GM19023 (cell line): ENCODE results near the gene MILR1.
A peak's percentile ranks its signal among the peaks of the same experiment; 100 is the strongest.

ENCODE experiments used
- ATAC-seq: cut with Tn5 transposase; IDR thresholded peaks from one replicate; pipeline ENCODE4 v1.9.1; 2021; ENCODE audit warnings: mild to moderate bottlenecking, moderate library complexity; ENCODE audit not compliant: unreplicated experiment

Gene MILR1

DNA sequence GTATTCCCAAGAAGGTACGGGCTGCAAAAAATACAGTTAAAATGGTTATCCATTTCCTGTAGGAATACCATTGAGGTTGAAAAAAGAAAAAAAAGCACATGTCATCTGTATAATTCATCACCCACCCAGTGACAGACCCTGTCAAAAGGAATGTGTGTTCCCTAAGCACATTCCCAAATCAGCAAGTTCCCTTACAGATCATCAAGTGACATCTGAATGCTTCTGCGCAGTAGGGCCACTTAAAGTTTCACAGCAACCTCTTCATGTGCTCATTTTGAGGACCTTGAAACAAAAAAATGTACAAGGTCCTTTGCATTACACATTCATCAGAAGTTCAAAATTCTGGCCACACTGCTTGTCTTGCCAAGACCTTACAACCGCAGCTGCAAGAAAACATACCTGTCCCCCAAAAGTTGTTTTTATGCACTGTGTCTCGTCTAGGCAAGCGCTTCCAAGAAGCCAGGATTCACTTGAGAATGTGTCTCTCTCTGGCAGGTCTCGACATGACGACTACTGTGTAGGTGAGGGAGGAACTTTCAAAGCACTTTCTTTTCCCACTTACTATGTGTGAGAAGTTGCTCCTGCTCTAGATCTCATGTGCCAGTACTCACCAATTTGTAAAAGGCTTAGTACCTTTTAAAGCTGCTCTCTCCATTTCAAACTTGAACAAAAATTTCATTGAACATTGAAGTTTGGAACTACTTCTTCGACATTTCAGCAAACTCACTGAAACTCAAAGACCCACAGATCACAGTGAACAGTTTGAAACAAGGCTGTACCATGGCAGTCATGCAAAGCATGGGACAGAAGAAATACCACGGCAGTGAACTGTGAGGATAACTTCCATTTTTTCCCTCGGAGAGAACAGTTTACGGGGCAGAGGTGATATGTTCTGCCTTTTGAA, 52.2 kb downstream of the MILR1 start:
- no peak for ATAC-seq

DNA sequence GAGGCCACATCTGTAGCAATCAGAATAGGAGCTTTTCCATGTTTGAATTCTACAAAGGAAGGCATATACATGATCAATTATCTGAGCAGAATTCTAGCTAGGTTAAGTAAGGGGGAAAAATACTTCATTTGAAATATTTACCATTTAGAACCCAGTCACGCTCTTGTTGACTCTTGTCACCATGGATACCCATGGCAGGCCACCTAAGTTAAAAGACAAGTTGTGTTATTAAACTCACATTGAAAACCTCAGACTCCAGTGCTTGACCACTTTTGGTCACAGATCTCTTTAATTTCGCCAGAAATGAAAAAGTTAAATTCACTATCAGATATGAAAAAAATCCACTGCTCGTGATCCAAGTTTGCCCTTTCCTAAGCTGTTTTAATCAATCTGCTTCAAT, 53.1 kb downstream of the MILR1 start:
- ATAC-seq, result no peak

DNA sequence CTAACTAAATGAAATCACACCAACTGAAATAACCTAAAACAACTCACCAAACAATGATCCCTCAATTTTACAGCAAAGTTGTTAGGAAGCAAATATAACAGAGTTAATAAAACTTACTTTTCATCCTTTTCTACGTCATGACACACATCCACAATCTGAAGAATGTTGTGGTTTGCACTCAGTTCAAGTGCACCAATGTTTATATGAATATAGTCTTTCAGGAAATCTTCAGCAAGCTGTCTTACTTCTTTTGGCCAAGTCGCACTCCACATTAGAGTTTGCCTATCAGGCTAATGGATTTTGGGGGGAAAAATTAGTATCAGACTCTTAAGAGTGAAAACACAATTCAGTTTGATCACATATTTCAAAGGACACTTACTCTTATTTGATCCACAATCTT, 53.9 kb downstream of the MILR1 start:
- ATAC-seq, result no peak

DNA sequence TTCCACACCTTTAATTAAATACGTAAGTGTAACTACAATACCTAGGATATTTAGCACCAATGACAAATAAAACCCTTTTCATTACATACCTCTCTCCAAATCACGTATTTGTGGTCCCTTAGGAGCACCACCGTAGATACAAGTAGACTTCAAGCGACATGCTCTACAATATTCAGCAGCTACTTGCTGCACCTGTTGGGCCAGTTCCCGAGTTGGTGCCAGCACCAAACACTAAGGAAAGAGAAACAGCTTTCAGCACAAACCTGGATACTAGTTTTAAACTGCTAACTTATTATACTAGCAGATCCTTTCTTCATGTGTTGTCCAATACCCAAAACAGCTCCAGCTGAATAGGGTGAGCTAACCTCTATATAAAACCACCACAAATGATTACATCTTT, 54.4 kb downstream of the MILR1 start:
- no peak for ATAC-seq

DNA sequence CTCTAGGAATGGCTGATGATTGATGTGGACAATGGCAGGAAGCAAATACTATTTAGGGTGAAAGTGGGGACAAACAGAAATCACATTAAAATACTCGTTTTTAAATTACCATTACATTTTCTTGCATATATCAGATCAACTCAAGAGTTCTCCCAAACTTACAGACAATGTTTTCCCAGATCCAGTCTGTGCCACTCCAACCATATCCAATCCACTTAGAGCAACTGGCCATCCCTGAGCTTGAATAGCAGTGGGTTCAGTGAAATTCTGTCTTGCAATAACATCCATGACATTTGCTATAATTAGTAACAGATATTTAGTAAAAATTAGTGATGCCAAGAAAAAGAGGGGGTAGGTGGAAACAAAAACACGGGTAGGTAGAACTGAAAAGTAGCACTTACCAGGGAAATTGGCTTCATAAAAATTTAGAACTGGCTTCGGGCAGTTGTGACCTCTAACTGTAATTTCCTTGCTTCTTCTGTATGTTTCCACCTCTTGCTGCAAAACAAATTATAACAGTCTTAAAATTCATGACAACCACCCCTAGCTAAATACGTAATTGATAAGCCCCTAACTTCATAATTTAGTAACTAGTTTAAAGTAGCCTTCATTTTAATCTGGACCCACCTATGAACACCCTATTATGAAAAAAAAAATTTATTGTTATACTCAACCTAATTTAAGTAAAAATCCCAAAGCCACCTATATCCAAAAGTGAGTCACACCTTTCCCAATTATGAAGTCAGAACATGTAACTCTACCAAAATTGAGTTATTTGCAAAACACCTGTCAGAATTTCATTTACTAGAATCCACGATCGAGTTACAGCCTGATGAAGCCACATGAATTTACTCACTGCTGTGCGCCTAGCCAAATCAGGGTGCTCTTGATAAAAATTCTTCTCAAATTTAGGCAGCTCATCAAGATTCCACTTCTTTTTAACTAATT, 55.2 kb downstream of the MILR1 start:
- no peak for ATAC-seq

DNA sequence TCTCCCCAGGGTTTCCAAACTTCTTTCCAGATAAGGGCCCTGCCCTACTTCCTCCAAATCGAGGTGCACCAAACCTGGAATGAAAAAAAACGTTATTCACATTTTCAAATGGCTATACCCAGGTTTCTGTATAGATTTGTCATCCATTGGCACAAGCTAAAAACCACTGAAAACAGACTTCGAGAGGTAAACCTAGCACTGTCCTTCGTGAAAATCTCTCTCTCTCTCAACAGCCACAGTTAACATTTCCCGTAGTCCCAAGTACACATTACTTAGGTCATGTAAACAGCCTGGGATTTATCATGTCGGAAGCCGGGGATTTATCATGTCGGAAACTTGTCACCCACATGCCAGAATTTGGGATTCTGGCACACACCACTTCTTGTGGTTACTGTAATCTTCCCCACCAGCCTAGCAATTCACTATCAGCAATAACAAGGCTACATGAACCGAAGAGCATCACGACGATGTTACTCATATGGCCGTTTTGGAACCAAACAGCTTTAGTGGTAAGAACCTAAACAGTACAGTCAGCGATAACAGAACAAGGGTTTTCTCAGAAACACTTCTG, 55.9 kb downstream of the MILR1 start:
- ATAC-seq, result no peak

DNA sequence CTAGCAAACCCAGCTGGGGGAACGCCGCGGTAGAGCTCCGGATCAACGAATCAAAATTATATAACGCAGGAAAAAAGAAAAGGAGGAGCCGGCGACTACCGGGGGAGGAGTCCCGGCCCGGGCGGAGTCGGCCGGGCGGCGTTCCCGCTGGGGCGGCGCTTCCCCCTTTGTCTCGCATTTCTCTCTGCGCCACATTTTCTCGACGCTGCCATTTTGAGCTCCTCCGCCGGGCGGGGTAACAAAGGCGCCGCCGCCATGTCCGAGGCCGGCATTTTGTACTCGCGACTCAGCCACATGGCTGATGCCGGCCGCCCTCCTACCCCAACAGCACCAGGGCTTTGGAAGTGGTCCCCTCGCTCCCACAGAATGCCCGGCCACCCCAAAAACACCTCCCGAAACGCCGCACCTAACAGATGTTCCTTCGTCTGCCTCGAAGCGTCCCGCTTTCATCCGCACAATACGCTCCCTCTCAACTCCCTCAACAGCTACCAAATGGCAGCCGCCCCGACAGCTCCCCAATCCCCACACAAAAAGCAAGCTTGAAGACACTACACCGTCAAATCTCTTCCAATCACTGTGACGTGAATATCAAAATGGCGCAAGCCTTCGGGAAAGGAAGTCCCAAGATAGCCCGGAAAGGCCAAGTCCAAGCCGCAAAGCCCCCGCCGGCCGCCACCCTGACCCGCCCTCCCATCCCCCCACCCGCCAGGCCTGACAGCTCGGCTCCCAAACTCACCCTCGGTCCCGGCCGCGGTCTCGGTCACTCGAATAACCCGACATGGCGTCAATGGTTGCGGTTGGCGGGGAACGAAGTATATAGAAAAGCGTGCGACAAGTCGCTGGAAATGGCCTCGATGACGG, 56.7 kb downstream of the MILR1 start:
- ATAC-seq, result peak; percentile 22

DNA sequence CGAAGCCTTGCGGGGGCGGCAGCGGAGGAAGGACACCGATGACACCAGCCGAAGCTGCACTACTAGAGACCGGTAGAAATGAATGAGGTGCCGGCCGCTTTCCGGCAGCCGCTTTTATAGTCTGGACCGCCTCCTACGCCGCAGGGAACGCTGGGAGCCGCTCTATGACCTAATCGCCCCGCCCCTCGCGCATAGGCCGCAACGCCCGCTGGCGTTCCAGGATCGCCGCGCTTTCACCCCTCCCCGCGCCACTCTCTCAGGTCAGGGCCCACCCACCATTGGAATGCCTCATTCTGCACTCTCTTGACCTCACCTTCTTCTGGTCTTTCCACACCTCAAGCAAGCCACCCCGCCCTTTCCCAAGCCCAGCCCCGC, 57.3 kb downstream of the MILR1 start, which contains the start of gene DDX5:
Gene DDX5 (minus strand): TSS at position 89 of the 375 bp plus-strand sequence. CDS start 170 bp downstream, outside the sequence.
- ATAC-seq, result peak; percentile 60

DNA sequence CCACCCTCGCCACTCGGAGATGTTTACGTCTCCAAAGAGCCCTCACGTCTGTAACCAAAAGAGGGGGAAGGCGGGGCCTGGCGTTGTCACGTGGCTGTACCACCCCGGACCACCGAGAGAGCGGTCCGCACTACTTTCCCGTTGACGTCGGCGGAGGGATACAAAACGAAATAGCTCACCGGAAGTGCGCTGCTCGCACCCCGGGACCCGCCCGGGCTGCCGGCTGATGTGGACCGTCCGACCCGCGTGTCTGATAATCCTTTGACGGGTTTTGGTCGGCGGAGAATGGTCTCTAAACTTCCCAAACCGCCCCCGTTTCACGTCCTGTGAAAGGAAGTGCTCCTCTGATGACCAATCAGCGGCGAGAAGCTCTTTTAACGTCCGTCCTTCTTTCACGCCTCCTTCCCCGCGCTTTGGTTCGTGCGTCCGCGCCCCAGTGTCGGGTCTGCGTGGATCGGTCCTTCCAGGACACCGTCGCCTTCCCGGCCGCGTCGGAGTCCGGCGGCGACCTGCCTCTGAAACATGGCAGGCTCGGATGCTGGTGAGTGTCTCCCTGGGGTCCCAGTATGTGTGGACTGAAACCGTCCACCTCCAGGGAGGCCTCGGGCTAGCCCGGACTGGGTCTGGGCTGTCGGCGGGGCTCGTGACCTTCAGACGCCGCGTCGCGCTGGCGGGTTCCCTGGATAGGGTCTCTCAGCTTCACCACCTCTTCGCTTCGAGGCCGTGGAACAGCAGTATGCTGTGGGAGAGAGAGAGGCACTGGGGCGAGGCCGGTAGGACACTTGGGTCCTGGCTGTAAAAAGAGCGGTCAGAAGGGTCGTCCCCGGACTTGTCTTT, 57.9 kb downstream of the MILR1 start, which contains the start of gene CEP95:
Gene CEP95 (plus strand): TSS at position 402 of the 837 bp plus-strand sequence. CDS start 121 bp downstream, at position 523.
- ATAC-seq, result peak; percentile 67

DNA sequence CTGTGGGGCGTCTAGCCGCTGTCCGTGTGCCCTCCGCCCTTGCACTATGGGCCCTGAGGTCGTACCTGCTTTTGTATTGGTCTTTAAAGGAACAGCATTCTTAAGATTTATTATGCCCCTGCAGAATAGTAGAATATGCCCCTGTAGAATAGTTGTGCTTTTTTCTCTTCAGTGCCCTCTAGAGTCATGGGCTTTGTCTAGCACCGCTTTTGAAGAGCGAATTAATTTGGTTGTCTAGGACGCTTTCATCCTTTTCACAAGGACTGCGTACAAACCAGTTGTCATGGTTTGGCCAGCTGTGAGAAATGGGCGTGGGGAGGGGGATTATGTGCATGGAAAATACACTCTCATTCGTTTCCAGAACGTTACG, 58.5 kb downstream of the MILR1 start:
- ATAC-seq, result no peak

DNA sequence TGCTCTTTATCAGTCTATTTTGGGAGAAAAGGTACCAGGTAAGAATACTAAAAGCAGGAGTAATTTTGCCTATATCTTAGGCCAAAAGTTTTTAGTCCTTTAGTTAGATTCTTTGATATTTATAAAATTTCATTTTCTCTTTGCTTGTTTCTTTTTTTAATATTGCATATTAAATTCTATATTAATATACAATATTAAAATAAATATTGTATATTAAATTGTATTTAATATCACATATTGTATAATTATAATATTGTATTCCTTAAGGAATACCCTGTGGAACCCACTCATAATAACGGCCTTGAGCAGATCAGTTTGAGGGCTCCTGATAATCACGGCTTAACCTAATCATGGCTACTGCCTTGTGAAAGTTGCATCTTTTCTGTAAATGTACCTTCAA, 59.8 kb downstream of the MILR1 start:
- no peak for ATAC-seq

DNA sequence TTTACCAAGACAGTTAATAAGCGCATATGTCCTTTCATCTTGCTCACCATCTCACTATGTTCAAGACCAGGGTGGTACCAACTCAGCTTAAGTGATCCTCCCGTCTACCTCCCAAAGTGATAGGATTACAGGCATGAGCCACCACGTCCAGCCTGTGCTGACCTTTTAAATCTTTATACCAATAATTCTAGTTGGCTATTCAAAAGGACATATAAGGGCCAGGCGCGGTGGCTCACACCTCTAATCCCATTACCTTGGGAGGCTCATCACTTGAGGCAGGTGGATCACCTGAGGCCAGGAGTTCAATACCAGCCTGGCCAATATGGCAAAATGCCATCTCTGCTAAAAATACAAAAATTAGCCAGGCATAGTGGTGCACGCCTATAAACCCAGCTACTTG, 60.3 kb downstream of the MILR1 start:
- ATAC-seq, result no peak

DNA sequence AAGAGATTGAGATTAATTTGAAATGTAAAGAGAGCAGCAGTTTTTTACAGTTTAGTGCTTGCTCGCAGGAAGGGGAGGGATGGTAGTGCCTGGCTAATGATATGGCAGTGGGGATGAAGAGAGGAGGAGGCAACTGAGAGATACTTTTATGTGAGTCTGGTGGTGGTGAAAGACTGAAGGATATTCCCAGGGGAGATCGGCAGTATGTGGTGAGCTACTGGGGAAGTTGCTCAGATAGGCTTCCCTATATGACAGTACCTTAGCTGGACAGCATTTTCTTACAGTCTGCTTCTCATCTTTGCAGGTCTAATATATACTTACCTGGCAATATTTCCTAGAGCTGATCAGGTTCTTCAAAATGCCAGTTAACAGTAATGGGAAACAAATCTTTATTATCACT, 66.5 kb downstream of the MILR1 start:
- ATAC-seq, result no peak

DNA sequence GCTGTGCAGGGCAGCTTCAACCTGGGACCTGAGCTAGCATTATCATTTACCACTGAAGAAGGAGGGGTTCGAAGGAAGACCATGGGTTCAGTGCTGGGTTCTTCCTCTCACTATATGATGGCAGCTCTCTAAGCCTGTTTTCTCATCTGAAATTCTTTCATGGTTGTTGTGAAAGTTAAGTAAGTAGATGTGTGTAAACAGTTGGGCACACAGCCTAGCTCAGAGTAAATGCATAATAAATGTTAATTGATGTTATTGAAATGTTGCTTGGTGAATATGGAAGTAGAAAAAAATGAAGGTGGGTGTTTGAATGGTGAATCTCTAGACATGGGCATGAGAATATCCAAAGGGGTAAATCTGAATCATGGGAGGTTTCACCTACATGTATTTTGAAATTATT, 66.9 kb downstream of the MILR1 start:
- no peak for ATAC-seq
